Colonic mucosa (tissue), 4 donors: Measurements from ENCODE around the gene CFAP58. TPM values are rescaled to one million over a fixed set of nuclear protein-coding genes. Genes with fewer than 3 reads are reported as not detected.

Source experiments
- DNase-seq: peaks from one replicate; pipeline ENCODE4 v3.0.0-alpha.2; 2020
- H3K27ac ChIP-seq: fragments of 200-600 bp; one replicate; pipeline ENCODE4 v1.8.0; 2021
- H3K27me3 ChIP-seq: fragments of 200-600 bp; one replicate; pipeline ENCODE4 v1.8.0; 2021
- H3K36me3 ChIP-seq: fragments of 200-600 bp; one replicate; pipeline ENCODE4 v1.8.0; 2021
- H3K4me1 ChIP-seq: fragments of 200-600 bp; one replicate; pipeline ENCODE4 v1.8.0; 2021; ENCODE audit warnings: mild to moderate bottlenecking
- H3K4me3 ChIP-seq: fragments of 200-600 bp; one replicate; pipeline ENCODE4 v1.8.0; 2021
- H3K9ac ChIP-seq, 2 donors: one replicate each; pipeline ENCODE4 v1.7.0; 2013; ENCODE audit warnings: control low read depth in 2 of 2, low read depth in 2 of 2, low read length in 2 of 2
- H3K9me3 ChIP-seq: fragments of 200-600 bp; one replicate; pipeline ENCODE4 v1.8.0; 2021
- CTCF ChIP-seq: fragments of 200-600 bp; IDR thresholded peaks from one replicate; pipeline ENCODE4 v1.8.0; 2022; ENCODE audit warnings: antibody characterized with exemption, mild to moderate bottlenecking
- intact Hi-C: fragments of 100-400 bp; cut with DNase I; formaldehyde crosslinking; loops from one replicate; pipeline ENCODE4 v1.14.1; 2022
- total RNA-seq, 2 donors: library from RNA; stranded (reverse); fragmentation: NEBNext Ultra II Directional in 1 of 2; extraction: Animal tissue kit (Norgen Biotek cat#: 25700) in 1 of 2; gene quantifications; one replicate each; pipeline ENCODE4 v1.2.1, GENCODE V29; 2021
- donor health status: healthy.
- donor health status: DM: no; HTN: no; CAD: no.
- donor health status: DM: no; HTN: no; CAD: no.

Gene CFAP58
- total RNA-seq, 2 donors from 2014 or later = 0.11 TPM; not detected in 1

GRCh38 chr10:104324221-104324686, 29.4 kb upstream of the CFAP58 start:
- Histone ChIP-seq H3K36me3 (no peaks in the 10 kb centered on the region), H3K9ac (no peak overlapping the region), H3K9me3 (no peaks in the 10 kb centered on the region), H3K27me3 (no peaks in the 10 kb centered on the region), H3K27ac (peak overlapping the region; percentile 8), H3K4me1 (peaks cover 9% of the 10 kb centered on the region), H3K4me3 (no peak overlapping the region)
- no peak for TF ChIP-seq CTCF
- intact Hi-C loops = no loop called here
- no peak for DNase-seq

GRCh38 chr10:104324931-104325330, 28.7 kb upstream of the CFAP58 start:
- H3K9me3 ChIP-seq = no peaks in the 10 kb centered on the region
- H3K4me3 ChIP-seq = no peak overlapping the region
- peaks cover 14% of the 10 kb centered on the region for H3K4me1 ChIP-seq
- DNase-seq = no peak
- no peak overlapping the region for H3K9ac ChIP-seq
- peak overlapping the region; percentile 8 for H3K27ac ChIP-seq
- intact Hi-C loops = no loop called here
- no peaks in the 10 kb centered on the region for H3K36me3 ChIP-seq
- no peaks in the 10 kb centered on the region for H3K27me3 ChIP-seq
- TF ChIP-seq CTCF = no peak

GRCh38 chr10:104325436-104326435, 27.9 kb upstream of the CFAP58 start:
- H3K27ac ChIP-seq = peak overlapping the region; percentile 8
- H3K9ac ChIP-seq = peak overlapping the region in 1 of 2 donors; percentile 6
- no peak for DNase-seq
- no peaks in the 10 kb centered on the region for H3K36me3 ChIP-seq
- intact Hi-C loops = no loop called here
- H3K4me1 ChIP-seq = peaks cover 22% of the 10 kb centered on the region
- no peak for TF ChIP-seq CTCF
- no peaks in the 10 kb centered on the region for H3K9me3 ChIP-seq
- no peak overlapping the region for H3K4me3 ChIP-seq
- H3K27me3 ChIP-seq = no peaks in the 10 kb centered on the region

- H3K9ac ChIP-seq = peak overlapping the region in 1 of 2 donors; percentile 29
- intact Hi-C loops = no loop called here
- H3K27me3 ChIP-seq = no peaks in the 10 kb centered on the region
- no peaks in the 10 kb centered on the region for H3K36me3 ChIP-seq
- DNase-seq = no peak
- no peak overlapping the region for H3K4me3 ChIP-seq
- TF ChIP-seq CTCF = no peak
- peaks cover 34% of the 10 kb centered on the region for H3K4me1 ChIP-seq
- H3K27ac ChIP-seq = no peak overlapping the region
- H3K9me3 ChIP-seq = no peaks in the 10 kb centered on the region
These were observed 26.5 kb upstream of the CFAP58 start for GRCh38 chr10:104326991-104327610.

- Histone ChIP-seq H3K9me3 (no peaks in the 10 kb centered on the region), H3K27ac (no peak overlapping the region), H3K36me3 (no peaks in the 10 kb centered on the region), H3K4me3 (no peak overlapping the region), H3K4me1 (peaks cover 34% of the 10 kb centered on the region), H3K27me3 (no peaks in the 10 kb centered on the region), H3K9ac (peak overlapping the region; percentile 29 to 36)
- no peak for DNase-seq
- intact Hi-C loops = no loop called here
- TF ChIP-seq CTCF = no peak
These were observed 25.6 kb upstream of the CFAP58 start for GRCh38 chr10:104327745-104328645.
